Measurements from ENCODE around the gene SLC15A1. TPM values are rescaled to one million over a fixed set of nuclear protein-coding genes. Genes with fewer than 3 reads are reported as not detected.

SLC15A1 gene
- total RNA-seq, 1 donor from 2014 or later: 1.1 TPM

DNA sequence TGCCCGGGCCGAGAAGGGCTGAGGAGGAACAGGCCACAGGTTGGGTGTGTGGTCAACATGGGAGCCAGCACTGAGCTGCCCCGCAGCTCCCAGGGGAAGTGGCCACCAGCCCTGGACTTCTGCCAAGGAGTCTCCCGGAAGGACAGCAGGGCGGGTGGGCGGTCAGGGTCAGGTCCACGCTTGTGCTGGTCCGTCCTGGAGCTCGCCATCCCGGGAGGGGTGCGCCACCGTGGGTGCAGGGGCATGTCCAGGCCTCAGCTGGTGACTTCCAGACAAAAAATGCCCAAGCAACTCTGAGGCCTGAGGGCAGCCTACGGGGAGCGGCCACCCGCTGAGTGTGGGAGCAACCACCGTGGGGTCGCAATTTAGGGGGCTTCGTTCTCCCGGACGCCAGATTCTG is 21.4 kb upstream of the SLC15A1 start:
- TF ChIP-seq, protein P1, sequence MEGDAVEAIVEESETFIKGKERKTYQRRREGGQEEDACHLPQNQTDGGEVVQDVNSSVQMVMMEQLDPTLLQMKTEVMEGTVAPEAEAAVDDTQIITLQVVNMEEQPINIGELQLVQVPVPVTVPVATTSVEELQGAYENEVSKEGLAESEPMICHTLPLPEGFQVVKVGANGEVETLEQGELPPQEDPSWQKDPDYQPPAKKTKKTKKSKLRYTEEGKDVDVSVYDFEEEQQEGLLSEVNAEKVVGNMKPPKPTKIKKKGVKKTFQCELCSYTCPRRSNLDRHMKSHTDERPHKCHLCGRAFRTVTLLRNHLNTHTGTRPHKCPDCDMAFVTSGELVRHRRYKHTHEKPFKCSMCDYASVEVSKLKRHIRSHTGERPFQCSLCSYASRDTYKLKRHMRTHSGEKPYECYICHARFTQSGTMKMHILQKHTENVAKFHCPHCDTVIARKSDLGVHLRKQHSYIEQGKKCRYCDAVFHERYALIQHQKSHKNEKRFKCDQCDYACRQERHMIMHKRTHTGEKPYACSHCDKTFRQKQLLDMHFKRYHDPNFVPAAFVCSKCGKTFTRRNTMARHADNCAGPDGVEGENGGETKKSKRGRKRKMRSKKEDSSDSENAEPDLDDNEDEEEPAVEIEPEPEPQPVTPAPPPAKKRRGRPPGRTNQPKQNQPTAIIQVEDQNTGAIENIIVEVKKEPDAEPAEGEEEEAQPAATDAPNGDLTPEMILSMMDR (IDR thresholded peaks at IDR 0.05; ENCODE audit: insufficient read depth, low read length, poor library complexity, severe bottlenecking): no peak
- Histone ChIP-seq H3K4me3 (ENCODE audit: low read depth, low read length) (no peak overlapping the region), H3K36me3 (ENCODE audit: control insufficient read depth, insufficient read depth, low read length) (no peaks in the 10 kb centered on the region), H3K27me3 (ENCODE audit: control insufficient read depth, insufficient read depth, low read length) (no peaks in the 10 kb centered on the region)
- no peak for DNase-seq (ENCODE audit: low read depth)

DNA sequence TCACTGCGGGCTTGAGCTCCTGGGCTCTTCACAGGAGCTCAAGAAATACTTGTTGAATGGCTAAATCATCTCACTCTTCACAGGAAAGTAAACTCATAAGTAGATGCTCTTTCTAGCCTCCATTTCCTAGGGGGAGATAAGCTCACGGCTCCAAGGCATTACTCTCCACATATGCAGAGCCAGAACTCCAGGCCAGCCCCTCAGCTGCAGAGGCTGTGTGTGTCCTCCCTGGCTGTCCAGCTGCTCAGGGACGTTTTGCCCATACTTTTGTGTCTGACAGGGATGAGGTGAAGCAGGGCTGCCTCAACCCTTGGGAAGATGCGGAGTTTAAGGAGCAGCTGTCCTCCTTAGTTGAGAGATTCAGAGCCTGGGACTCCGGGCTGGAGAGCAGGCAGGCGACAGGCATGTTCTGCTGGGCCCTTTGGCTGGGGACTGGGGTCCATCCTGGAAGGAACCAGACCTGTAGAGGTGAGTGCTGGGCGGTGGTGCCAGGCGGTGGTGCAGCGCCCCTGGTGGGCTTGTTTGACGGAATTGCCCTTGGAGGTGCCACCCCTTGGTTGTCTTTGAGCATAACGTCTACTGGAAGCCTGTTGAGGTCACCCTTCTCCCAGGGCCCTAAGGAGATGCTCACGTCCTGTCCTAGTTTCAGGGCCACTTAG is 20.5 kb upstream of the SLC15A1 start:
- no peaks in the 10 kb centered on the region for H3K27me3 ChIP-seq (ENCODE audit: control insufficient read depth, insufficient read depth, low read length)
- H3K36me3 ChIP-seq (ENCODE audit: control insufficient read depth, insufficient read depth, low read length): no peaks in the 10 kb centered on the region

DNA sequence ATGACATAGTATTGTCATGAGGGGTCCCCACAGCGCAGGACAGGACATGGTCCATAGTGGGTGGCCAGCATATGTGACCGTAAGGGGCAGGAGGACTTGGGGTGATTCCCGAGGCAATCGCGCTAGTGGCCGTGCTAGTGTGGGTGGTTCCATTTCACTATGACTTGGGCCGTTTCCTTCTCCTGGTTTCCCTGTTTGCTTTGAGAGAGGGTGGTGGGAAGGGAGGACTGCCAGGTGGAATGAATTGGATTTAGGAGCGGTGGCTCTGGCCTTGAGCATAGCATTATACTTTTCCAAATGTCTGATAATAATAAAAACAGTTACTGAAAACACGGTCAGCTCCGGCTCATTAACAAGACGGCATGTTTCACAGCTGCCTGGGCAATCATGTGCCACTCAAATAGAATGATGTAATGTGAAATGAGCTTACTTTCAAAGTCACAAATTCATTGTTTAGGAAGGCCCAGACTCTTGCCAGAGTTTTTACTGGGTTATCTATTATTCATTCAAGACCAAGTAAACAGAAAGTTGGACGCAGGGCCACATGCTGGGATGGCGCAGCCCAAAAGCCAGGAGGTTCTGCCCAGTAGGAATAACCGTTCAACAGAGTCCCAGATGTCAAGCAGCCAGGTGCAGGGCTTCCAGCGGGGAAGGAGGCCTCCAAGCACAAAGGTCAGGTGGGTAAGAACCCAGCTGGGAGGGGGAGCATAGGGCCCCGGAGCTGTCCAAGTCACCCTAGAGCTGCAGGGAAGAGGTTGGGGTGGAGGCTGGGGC is 19.6 kb upstream of the SLC15A1 start:
- no peak for DNase-seq (ENCODE audit: low read depth)
- H3K4me3 ChIP-seq (ENCODE audit: low read depth, low read length): no peak overlapping the region
- no peaks in the 10 kb centered on the region for H3K27me3 ChIP-seq (ENCODE audit: control insufficient read depth, insufficient read depth, low read length)
- TF ChIP-seq, protein P1 (IDR thresholded peaks at IDR 0.05; ENCODE audit: insufficient read depth, low read length, poor library complexity, severe bottlenecking): no peak
- no peaks in the 10 kb centered on the region for H3K36me3 ChIP-seq (ENCODE audit: control insufficient read depth, insufficient read depth, low read length)

More for the DNA sequence above, 20.5 kb upstream of the SLC15A1 start:
- DNase-seq (ENCODE audit: low read depth): no peak
- no peak overlapping the region for H3K4me3 ChIP-seq (ENCODE audit: low read depth, low read length)
- TF ChIP-seq, protein P1 (IDR thresholded peaks at IDR 0.05; ENCODE audit: insufficient read depth, low read length, poor library complexity, severe bottlenecking): no peak

DNA sequence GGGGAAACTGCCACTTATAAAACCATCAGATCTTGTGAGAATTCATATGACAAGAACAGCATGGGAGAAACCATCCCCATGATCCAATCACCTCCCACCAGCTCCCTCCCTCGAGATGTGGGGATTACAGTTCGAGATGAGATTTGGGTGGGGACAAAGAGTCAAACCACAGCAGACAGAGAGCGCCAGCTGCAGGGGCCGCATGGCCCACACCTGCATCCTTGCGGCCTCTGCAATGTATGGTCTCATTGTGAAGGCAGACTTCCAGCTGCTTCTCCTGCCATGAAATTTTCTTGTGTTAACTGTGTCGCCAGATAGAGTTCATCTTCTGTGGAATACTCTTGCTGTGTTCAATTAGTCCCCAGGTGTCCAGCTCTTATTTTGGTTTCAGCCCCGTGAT is 17.3 kb upstream of the SLC15A1 start:
- H3K27me3 ChIP-seq (ENCODE audit: control insufficient read depth, insufficient read depth, low read length): no peaks in the 10 kb centered on the region
- TF ChIP-seq, protein P1 (IDR thresholded peaks at IDR 0.05; ENCODE audit: insufficient read depth, low read length, poor library complexity, severe bottlenecking): no peak
- no peak overlapping the region for H3K4me3 ChIP-seq (ENCODE audit: low read depth, low read length)
- no peak for DNase-seq (ENCODE audit: low read depth)
- no peaks in the 10 kb centered on the region for H3K36me3 ChIP-seq (ENCODE audit: control insufficient read depth, insufficient read depth, low read length)

DNA sequence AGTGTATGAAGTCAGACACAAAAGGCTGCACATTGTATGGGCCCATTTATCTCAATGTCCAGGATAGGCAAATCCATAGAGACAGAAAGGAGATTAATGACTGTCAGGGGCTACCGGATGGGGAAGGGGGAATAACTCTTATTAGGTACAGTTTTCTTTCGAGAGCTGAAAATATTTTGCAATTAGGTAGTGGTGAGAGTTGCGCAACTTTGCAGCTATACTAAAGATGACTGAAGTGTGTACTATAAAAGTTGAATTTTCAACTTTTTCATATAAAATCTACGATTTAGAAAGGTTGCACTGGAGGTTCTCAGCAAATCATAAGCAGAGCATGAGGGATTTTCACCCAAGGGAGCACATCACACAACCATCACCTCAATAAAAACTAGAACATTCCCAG is 16.1 kb upstream of the SLC15A1 start:
- no peak for DNase-seq (ENCODE audit: low read depth)
- TF ChIP-seq, protein P1 (IDR thresholded peaks at IDR 0.05; ENCODE audit: insufficient read depth, low read length, poor library complexity, severe bottlenecking): no peak
- Histone ChIP-seq H3K36me3 (ENCODE audit: control insufficient read depth, insufficient read depth, low read length) (no peaks in the 10 kb centered on the region), H3K27me3 (ENCODE audit: control insufficient read depth, insufficient read depth, low read length) (no peaks in the 10 kb centered on the region), H3K4me3 (ENCODE audit: low read depth, low read length) (no peak overlapping the region)
